ENCODE data around the gene TIMP1. TPM values are rescaled to one million over a fixed set of nuclear protein-coding genes. Genes with fewer than 3 reads are reported as not detected.

The TIMP1 gene
- total and polyA plus RNA-seq, 8 donors = 11.5 to 292 (median 105) TPM

DNA sequence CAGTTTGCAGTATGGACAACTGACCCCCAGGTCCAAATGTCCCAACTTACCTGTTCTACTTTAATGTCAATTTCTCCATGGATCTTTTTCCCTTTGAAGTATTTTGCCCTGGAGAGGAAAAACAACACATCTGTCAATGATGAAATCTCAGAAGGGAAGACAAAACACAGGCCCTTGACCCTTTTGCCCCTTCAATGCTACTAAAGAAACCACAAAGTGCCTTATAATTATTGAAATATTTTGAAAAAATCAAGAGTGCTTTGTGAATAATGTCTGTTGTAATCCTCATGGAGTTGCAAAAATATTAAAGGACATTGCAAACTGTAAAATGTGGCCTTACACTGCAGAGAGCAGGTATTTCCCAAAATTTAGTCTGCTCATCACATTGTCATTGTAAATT, 24.9 kb downstream of the TIMP1 start:
- Histone ChIP-seq H3K9me3 (no peaks in the 10 kb centered on the region), H3K4me3 (no peak overlapping the region), H3K27me3 (peaks cover 0 to 3% (median 0%) of the 10 kb centered on the region in 4 donors), H3K27ac (no peak overlapping the region), H3K36me3 (no peaks in the 10 kb centered on the region), H3K4me1 (no peaks in the 10 kb centered on the region)
- TF ChIP-seq, protein P1, sequence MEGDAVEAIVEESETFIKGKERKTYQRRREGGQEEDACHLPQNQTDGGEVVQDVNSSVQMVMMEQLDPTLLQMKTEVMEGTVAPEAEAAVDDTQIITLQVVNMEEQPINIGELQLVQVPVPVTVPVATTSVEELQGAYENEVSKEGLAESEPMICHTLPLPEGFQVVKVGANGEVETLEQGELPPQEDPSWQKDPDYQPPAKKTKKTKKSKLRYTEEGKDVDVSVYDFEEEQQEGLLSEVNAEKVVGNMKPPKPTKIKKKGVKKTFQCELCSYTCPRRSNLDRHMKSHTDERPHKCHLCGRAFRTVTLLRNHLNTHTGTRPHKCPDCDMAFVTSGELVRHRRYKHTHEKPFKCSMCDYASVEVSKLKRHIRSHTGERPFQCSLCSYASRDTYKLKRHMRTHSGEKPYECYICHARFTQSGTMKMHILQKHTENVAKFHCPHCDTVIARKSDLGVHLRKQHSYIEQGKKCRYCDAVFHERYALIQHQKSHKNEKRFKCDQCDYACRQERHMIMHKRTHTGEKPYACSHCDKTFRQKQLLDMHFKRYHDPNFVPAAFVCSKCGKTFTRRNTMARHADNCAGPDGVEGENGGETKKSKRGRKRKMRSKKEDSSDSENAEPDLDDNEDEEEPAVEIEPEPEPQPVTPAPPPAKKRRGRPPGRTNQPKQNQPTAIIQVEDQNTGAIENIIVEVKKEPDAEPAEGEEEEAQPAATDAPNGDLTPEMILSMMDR (IDR thresholded peaks at IDR 0.05) = no peak
- intact Hi-C loops (cut with DNase I) = no loop called here
- ATAC-seq = no peak
- no peak for DNase-seq
- no peak for FAIRE-seq

- FAIRE-seq (no peak), ATAC-seq (no peak), DNase-seq (no peak)
- 51 to 63% methylated on average over 9 of the region's 9 CpGs for WGBS, 2 donors
- no peak overlapping the region for H3K4me3 ChIP-seq
- H3K9me3 ChIP-seq = no peaks in the 10 kb centered on the region
- H3K27me3 ChIP-seq = peaks cover 0 to 3% (median 0%) of the 10 kb centered on the region in 4 donors
- no peak overlapping the region for H3K27ac ChIP-seq
- H3K36me3 ChIP-seq = no peaks in the 10 kb centered on the region
- TF ChIP-seq, protein P1 (IDR thresholded peaks at IDR 0.05) = no peak
- intact Hi-C loops (cut with DNase I) = no loop called here
- no peaks in the 10 kb centered on the region for H3K4me1 ChIP-seq
These were observed 26.0 kb downstream of the TIMP1 start for GRCh38 chrX:47608130-47608810.

- H3K4me1 ChIP-seq = no peaks in the 10 kb centered on the region
- FAIRE-seq (no peak), DNase-seq (no peak), ATAC-seq (no peak)
- no peaks in the 10 kb centered on the region for H3K36me3 ChIP-seq
- no peak overlapping the region for H3K4me3 ChIP-seq
- WGBS, 2 donors = 80 to 87% methylated on average over 4 of the region's 4 CpGs
- no peak overlapping the region for H3K27ac ChIP-seq
- TF ChIP-seq, protein P1 (IDR thresholded peaks at IDR 0.05) = no peak
- intact Hi-C loops (cut with DNase I) = no loop called here
- H3K9me3 ChIP-seq = no peaks in the 10 kb centered on the region
- no peaks in the 10 kb centered on the region for H3K27me3 ChIP-seq
These were observed 28.3 kb downstream of the TIMP1 start for GRCh38 chrX:47610511-47610910.

- Histone ChIP-seq H3K27me3 (no peaks in the 10 kb centered on the region), H3K27ac (no peak overlapping the region), H3K36me3 (no peaks in the 10 kb centered on the region), H3K9me3 (no peaks in the 10 kb centered on the region), H3K4me3 (no peak overlapping the region), H3K4me1 (no peaks in the 10 kb centered on the region)
- 71 to 78% methylated on average over 2 of the region's 2 CpGs for WGBS, 2 donors
- TF ChIP-seq, protein P1 (IDR thresholded peaks at IDR 0.05) = no peak
- FAIRE-seq (no peak), ATAC-seq (no peak), DNase-seq (no peak)
- intact Hi-C loops (cut with DNase I) = no loop called here
These were observed 29.3 kb downstream of the TIMP1 start for GRCh38 chrX:47611489-47611888.

- no peak for DNase-seq
- Histone ChIP-seq H3K4me1 (no peaks in the 10 kb centered on the region), H3K9me3 (no peaks in the 10 kb centered on the region), H3K36me3 (no peaks in the 10 kb centered on the region), H3K4me3 (no peak overlapping the region), H3K27me3 (no peaks in the 10 kb centered on the region), H3K27ac (no peak overlapping the region)
- WGBS, 2 donors = 60 to 86% methylated on average over 2 of the region's 2 CpGs
- ATAC-seq = no peak
- no peak for FAIRE-seq
- TF ChIP-seq, protein P1 (IDR thresholded peaks at IDR 0.05) = no peak
- intact Hi-C loops (cut with DNase I) = no loop called here
These were observed 29.7 kb downstream of the TIMP1 start for GRCh38 chrX:47611926-47612325.

All from pancreas (tissue), 10 donors.